ENCODE results near the gene PTPRN2.

The PTPRN2 gene

DNA sequence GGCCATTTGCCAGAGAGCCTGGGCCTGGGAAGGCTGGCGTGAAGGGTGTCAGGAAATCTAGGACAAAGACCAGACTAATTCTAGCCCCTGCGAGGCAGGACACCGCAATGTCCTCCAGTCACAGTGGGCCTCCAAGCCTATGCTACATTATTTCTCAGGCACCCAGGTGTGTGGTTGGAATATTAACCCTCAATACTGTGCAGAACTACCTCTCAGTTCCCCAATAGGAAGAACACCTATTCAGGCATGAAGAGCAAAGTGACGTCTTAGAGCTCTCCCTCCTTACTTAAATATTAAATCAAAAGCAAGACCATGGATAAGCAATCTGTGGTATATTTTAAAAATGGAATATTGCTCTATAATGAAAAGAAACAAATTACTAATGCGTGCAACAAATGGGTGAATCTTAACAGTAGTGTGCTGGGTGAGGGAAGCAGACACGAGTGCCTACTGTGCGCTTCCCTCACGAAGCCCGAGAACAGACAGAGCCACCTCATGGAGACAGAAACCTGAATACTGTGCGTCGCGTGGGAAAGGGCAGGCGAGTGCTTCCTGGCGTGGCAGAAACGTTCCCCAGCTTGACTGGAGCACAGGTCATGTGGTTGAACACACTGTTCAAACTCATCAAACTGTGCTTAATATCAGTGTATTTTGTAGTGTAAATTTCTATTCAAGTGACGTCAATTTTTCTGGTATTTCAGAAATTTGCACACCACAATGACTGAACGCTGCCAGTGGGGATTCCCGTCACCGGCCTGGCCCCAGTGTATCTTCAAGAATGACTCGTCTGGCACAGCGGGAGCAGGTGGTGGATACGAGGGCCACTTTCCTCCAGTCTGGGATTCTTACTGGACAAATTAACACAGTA is 15.5 kb upstream of the PTPRN2 start:
- no peak for DNase-seq

DNA sequence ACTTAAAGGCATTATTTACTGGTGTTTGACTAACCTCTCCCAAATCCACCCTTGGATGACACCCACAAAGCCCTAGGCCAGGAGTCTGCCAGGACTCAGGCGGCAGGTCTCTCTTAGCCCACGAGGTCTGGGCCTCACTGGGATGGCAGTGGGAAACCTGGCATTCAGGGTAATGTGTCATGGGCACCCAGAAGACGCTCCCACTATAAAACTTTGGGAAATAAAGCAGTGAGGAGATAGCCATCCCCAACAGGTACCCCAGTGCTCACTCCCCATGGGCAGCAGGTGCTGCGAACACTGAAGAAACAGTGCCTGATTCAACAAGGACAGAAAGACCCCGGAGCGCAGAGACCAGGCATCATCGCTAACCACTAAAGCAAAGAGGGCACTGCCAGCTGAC is 14.4 kb upstream of the PTPRN2 start:
- DNase-seq: no peak

DNA sequence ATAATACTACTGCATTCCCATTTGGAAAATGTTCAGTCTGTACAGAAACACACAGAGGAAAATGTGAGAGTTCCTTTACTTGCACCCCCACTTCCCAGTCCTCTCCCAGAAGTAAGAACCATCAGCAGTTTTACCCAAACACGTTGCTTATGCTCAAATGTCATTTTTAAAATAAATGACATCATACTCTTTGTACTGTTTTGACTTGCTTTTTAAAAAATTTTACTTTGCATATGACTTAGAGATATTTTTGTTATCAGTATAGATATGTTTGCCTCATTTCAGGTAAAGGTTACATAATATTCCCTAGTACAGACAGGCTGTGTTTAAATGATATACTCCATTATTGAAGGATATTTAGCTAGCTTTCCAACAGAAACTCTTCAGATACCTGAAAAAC is 13.5 kb upstream of the PTPRN2 start:
- no peak for DNase-seq

DNA sequence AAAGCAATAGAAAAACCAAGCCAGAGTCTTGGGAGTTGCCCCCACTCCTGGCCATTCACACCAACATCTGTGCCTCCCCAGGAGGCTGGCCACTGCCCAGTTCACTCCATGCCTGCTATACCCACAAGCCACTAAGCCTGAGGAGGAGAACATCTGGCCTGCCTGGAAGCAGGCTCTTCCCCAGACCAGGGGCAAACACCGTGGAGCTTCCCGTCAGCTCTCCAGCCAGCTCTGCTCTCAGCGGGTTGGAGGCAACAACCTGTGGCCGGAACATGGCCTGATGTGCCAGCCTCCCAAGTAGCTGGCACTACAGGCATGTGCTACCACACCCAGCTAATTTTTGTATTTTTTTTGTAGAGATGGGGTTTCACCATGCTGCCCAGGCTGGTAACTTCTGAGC is 9.1 kb upstream of the PTPRN2 start:
- DNase-seq: no peak

DNA sequence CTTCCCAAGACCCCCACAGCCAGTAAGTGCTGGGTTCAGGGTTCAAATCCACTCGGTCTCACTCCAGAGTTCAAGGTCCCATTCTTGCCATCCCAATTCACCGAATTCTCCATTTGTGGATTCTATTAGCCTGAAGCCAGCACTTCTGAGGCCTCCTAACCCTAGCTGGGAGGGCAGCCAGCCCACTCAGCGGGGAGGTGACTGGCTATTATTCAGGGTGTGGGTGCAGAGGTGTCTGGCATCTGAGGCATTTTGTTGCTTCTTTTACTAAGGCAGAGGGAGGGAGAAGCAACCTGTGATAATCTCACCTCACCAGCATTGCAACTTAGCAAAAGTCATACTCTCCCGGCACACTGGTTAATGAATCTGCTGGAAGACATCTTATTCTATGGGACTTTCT is 8.7 kb upstream of the PTPRN2 start:
- DNase-seq: no peak

DNA sequence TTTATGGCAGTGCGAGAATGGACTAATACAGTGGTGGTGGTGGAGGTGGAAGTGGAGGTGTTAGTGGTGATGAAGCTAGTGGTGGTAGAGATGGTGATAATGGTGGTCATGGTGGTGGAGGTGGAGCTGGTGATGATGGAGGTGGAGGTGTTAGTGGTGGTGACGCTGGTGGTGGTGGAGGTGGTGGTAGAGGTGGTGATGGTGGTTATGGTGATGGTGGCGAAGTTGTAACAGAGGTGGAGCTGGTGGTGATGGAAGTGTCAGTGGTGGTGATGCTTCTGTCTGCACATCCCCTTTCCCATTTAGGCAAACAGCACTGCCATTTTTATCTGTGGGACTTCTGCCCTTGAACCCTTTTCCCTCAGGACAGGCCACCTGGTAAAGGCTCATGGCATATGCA is 7.4 kb upstream of the PTPRN2 start:
- DNase-seq: no peak

DNA sequence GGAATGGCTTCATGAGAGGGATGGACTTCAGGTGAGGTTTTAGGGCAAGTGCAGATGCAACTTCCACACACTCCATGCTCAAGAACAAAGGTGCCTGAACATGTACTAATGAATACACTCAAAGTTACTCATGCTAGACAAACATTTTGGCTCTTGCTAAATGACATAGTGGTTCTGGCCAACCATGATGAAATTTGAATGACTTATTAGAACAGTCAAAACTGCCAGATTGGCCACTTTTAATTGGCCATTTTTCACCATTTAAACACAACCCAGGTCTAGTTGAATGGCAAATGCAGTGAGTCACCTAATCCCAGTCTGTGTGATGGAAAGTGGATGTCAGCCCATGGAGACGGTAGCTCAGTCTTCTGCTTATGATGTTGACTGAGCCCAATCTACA is 4.9 kb upstream of the PTPRN2 start:
- no peak for DNase-seq

DNA sequence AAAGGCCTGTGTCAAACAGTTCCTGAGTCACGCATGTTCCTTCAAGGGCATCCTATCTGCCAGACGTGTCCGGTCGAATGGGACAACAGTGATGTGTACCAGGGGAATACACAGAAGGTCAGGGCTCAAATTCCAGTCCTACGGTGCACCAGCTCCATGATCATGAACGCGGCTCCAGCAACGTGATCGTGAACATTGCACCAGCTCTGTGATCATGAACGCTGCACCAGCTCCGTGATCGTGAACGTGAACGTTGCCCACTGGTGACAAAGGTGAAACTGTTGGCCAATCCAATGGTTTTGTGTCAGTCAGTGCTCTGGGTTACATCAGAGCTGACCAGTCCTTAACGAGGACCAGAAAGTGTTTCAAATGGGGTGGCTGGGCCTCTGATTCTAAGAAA is 4.3 kb upstream of the PTPRN2 start:
- no peak for DNase-seq

DNA sequence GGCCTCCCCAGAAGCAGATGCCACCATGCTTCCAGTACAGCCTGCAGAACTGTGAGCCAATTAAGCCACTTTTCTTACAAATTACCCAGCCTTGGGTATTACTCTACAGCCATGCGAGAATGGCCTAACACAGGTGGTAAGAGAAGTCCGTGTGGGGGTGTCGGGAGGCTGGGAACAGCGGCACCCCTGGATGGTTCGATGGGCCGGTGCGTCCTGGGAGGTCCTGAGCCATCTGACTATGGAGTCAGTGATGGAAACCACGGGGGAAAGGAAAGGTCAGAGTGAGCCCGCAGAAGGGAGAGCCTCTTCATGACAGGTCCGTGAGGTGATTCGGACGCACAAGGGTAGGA is 2.5 kb upstream of the PTPRN2 start:
- no peak for DNase-seq

DNA sequence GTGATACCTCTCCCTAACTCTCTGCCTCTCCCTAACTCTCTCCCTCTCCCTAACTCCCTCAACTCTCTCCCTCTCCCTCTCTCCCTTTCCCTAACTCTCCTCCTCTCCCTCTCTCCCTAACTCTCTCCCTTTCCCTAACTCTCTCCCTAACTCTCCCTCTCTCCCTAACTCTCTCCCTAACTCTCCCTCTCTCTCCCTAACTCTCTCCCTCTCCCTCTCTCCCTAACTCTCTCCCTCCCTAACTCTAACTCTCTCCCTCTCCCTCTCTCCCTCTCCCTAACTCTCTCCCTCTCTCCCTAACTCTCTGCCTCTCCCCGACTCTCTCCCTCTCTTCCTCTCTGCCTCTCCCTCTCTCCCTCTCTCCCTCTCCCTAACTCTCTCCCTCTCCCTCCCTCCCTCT is 2.0 kb upstream of the PTPRN2 start:
- DNase-seq: no peak

DNA sequence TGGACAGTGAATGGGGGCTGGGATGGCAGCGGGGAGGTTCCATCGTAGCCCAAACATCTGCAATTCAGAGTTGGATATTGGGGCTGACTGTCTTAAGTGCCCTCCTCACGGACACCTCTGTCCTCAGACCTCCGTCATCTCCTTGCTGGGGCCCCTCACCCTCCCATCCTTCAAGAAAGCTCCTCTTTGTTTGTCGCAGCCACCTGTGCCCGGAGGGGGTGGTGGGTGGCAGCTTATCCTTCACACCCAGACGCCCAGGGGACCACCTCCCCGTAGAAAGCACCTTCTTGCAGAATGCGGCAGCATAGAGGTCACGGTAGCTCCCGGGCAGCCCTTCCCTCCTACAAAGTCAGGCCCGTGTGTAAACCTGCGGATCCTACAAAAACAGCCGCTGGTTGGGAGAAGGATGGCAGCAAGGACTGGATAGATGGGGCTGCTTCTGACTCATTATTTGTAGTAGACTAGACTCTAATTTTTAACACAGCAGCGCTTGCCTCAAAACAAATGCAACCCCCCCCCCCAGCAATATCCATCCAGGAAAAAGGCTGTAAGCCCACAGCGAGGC is 1.3 kb upstream of the PTPRN2 start:
- DNase-seq: no peak

DNA sequence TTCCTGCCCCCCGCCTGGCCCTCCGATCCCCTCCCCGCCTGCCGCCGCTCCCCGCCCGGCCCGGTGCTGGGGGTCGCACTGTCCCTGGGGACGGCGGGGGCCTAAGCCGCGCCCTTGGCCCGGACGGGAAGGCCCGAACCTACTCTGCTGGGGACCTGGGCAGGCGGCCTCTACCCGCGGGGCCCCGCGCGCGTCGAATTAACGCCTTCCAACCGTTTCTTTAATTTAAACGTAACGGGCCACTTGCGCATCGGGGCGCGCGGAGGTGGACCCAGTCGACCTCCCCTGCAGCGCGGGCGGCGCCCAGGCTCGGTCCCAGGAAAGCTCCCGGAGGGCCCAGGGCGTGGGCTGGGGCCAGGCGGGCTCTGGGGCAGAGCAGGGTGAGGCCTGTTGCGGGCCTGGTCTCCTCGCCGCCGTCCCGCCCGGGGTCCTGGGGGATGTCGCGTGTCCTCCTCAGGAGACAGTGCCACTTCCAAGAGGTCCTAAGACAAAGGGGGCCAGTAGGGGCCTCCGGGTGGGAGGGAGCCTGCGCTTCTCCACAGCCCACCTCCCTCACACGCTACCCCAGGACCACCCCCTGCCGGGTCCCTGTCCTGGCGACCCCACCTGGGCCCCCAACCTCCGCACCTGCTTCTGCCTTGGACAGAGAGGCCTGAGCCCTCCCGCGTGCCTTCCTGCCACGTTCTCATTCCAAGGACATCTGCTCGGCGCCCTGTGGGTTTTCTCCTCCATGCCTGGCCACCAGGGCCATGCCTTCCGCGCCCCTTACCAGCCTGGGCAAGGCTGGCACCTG is 658 bp upstream of the PTPRN2 start:
- DNase-seq: no peak

DNA sequence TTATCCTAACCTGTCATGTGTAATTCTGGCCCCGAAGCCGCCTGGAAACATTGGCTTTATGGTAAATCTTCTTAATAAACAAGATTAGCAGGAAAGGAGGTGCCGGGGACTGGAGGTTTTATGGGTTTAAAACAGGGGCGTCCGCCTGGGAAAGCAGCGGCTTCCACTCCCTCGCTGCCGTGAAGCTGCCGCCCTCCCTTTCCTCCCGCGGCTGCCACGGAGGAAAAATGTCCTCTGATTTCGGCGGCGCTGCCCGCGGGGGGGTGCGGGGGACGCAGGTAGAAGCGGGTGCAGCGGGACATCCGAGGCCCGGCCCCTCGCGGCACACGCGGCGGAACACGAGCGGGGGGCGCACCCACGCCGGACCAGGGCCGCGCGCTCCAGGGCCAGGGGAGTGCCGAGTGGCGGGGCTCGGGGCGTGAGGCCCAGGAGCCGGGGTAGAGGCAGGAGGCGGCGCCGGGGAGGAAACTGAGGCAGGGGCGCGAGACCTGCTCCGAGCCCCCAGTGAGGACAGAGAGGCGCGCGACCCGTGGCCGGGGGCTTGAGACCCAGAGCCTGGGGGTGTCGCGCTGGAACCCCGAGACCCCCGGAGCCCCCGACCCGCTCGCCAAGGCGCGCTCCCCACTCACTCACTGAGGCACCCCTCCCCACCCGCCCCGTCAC is 993 bp downstream of the PTPRN2 start:
- no peak for DNase-seq

DNA sequence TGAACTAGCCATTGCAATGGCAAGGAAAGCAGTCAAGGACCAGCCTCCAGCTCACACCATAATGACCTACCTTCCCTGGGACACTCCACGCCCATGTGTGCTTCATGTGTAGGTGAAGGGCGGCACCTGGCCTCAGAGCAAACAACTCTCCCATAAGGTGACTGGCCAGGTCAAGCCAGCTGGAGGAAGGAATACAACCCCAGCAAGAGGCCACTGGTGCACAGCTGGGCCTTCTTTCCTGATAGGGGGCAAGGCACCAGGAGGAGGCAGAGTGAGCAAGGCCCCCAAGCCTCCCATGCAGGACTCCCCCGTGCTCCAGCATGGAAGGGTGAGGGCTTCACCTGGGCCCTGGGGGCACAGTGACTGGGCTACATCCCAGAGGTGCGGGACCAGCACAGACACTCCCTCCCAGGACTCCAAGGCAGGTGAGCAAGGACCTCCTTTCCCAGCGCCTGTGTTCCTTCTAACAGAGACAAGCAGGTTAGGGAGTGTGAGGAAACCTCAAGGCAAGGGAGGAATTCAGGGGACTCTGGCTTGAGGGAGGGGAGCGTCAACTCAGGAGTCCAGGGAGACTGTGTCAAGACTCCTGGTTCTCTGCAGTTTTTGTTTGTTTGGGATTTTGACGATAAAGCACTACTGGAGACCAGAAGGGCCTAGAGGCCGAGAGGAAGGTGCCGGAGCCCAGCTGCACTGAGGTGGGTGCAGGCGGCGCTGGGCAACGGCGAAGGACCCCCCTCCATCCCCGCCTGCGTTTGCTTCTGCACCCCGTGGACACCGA is 1.7 kb downstream of the PTPRN2 start:
- DNase-seq: no peak

DNA sequence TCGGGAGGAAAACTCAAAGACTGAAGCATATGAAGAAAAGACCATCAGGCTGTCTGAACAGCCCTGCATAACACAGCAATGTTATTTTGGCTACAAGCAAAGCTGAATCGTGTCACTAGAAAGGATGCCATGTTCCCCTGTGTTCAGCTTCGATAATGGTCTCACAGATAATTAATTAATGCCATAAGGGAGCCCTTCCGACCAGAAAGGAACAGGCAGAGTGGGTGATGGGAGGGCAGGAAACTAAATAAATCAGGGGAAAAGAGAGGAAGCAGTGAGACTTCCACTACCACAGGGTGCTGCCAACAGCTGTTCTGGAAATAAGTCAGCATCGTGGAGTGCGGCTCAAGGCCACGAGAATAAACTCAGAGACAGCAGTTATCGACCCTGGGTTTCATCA is 3.2 kb downstream of the PTPRN2 start:
- DNase-seq: no peak

DNA sequence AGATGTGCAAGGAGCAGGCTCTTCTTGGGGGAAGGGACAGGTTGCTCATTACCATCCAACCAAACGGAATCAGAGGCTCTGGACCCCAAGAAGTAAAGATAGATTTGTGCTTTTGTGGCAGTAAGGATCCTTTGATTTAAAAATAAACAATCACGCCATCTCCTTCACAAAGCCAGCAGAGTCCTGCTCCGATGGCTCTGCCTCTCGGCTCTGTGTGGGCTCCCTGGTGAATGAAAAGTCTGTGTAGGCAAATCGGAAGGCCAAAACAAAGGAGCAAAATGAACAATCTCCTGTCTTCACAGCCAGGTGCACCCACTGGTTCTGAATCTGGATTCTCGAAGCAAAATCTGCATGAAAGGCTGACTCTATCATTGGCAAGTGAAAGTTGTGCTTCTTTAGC is 3.8 kb downstream of the PTPRN2 start:
- no peak for DNase-seq

DNA sequence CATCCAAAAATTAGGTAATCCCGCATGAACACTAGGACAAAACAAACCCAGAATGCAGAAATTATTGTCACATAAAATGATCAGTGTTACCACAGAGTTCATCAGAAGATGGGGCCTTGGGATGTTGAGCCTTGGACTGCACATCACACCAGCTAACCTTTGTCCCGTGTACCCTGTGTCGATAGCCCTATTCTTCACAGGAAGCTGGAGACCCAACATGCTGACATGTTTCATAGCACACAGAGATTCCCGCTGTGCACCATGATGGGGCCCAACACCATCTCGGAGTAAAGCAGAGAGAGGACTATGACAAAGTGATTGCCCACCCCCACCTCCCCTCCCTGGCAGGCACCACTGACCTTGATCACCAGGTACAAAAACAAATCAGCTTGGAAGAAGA is 4.5 kb downstream of the PTPRN2 start:
- DNase-seq: no peak

DNA sequence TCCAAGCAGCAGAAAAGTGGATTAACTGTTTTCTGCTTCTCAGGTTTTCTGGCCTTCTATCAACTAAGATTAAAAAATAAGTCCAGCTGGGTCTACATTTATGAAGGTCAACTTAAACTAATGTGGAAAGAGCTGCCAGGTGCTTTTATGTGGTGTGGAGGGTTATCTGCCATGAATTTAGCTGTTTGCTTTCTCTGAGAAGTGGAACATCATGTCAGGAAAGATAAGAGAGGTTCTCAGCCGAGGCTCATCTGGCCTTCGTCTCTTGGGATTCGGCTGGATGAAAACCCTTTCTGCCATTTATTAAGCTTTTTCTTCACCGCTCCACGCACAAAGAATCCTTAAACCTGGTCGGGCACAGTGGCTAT is 5.5 kb downstream of the PTPRN2 start:
- no peak for DNase-seq

DNA sequence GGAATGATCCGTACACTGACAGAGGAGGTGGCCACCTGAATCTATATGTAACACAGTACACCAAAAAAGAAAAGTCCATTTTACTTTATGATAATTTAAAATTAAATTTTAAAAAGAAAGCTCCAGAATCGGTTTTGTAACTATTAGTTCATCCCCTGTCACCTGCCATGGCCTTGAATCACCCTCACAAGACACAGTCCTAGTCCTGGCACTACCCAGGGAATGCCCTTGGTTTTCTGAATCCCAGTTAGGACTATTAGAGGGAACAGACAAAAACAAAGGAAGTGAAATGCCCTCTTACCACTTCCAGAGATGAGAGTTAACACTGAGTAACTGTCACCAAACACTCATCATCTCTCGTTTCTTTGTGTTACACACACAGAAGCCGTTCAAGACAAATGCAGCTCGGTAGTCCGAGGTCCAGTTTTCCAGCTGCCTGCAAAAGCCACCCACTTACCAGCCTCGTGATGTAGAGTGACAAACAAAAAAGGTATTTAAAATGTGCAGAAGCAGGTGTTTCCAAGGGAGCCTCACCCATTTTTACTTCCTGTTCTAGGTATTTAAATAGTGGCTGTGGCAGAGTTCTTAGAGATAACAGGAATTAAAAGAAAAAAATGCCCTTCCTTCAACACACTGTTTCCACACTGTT is 6.1 kb downstream of the PTPRN2 start:
- DNase-seq: no peak

DNA sequence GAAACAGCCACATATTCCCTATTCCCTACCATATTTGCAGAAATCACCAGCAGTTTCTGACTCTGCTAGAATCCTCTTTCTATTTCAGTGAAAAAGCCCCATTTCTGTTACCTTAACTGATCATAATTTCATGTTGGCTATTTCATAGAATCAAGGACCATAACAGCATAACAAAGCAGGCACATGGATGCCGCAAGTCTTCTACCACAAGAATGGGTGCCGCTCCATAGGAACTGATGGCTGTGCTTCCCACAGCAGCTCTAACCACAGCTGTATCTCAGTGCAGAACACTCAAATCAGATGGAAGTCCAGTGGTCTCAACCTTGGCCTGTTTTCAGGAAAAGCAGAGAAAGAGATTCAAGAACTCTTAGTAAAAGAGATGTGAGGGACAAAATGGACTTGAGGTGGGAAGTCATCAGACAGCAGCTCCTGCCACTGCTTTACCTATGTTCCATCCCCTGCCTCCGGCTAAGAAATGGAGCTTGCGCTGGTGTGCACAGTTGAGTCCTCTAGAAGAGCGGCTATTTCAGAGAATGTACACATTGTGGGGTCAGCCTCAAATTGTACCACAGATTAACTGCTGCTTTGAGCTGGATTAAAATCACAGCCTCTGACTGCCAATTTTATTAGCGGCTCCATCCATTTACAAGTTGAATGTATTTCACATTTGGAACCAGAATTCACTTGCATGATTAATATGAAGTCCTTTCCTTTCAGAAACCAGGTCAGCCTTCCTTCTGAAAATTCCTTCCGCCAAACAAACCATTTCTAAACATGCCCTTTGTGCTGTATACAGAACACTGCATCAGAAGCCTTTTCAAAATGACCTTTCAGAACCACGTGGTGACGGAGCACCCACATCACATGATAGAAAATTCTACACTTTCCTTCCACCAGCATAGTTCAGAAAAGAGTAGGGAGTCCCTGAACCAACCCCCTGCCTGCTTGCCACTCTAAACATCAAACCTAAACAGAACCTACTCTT is 7.7 kb downstream of the PTPRN2 start:
- no peak for DNase-seq

Measured in Kasumi-1 (cell line).